Endothelial cell of umbilical vein (primary cell): ENCODE data around the gene DOCK7. TPM values are rescaled to one million over a fixed set of nuclear protein-coding genes. Genes with fewer than 3 reads are reported as not detected.

Source experiments
- BruUV-seq: library from RNA; stranded (reverse); fragments of 400-500 nt; replicated peaks from 2 replicates; lab custom pipeline; 2021; lab: Mats Ljungman, UMichigan
- CTCF ChIA-PET: fragments of 300-600, 350-600 bp; sonication (Branson Sonifier 250); formaldehyde crosslinking; loops from one replicate; lab custom pipeline; 2021; ENCODE audit warnings: antibody characterized with exemption, inconsistent platforms; lab: Charles Lee
- POLR2A ChIA-PET: fragments of 300-600, 350-600 bp; sonication (Branson Sonifier 250); formaldehyde crosslinking; loops from one replicate; lab custom pipeline; 2021; ENCODE audit warnings: antibody characterized with exemption, inconsistent platforms; lab: Charles Lee
- DNase-seq: peaks from one replicate; pipeline ENCODE4 v3.0.0-alpha.2; 2011; ENCODE audit warnings: low read depth, low spot score
- FAIRE-seq: peaks from 2 replicates; lab custom pipeline; 2011; peaks lifted over from hg19 to GRCh38; lab: Jason Lieb, UNC
- H2AFZ ChIP-seq: 2 replicates; pipeline ENCODE4 v1.6.0; 2012; ENCODE audit warnings: low read depth, low read length, control low read depth, inconsistent platforms
- H3K27ac ChIP-seq: 2 replicates; pipeline ENCODE4 v1.5.1; 2011; ENCODE audit warnings: low read depth, mild to moderate bottlenecking, control low read depth, low read length, moderate library complexity; ENCODE audit not compliant: insufficient read depth
- H3K27me3 ChIP-seq, 2 experiments: 2 replicates each; pipeline versions ENCODE4 v1.6.0 to v1.6.1; 2011; ENCODE audit warnings: low read length in 2 of 2, mixed read lengths in 1 of 2; ENCODE audit not compliant: control insufficient read depth in 2 of 2, insufficient read depth in 2 of 2
- H3K36me3 ChIP-seq, 2 experiments: 2 replicates in 1 of 2; 3 replicates in 1 of 2; pipeline ENCODE4 v1.5.1; 2011; ENCODE audit warnings: low read length in 2 of 2, mild to moderate bottlenecking in 1 of 2, moderate library complexity in 1 of 2; ENCODE audit not compliant: control insufficient read depth in 2 of 2, insufficient read depth in 2 of 2; ENCODE audit errors: extremely low read depth in 1 of 2
- H3K4me1 ChIP-seq: 3 replicates; pipeline ENCODE4 v1.5.1; 2011; ENCODE audit warnings: mild to moderate bottlenecking, low read length; ENCODE audit not compliant: control insufficient read depth, insufficient read depth; ENCODE audit errors: extremely low read depth
- H3K4me2 ChIP-seq: 2 replicates; pipeline ENCODE4 v1.6.1; 2011; ENCODE audit warnings: low read length, control low read depth, mixed read lengths; ENCODE audit not compliant: insufficient read depth
- H3K4me3 ChIP-seq, 3 experiments: fragments of 200-600 bp in 1 of 3; sonication (generic), shearing (Covaris generic) in 1 of 3; replicated peaks in 1 of 3; 2 replicates each; pipeline ENCODE4 v1.5.1; 2011 to 2016; ENCODE audit warnings: control low read depth in 3 of 3, low read length in 3 of 3, mild to moderate bottlenecking in 2 of 3, inconsistent platforms in 1 of 3, low read depth in 1 of 3, moderate library complexity in 1 of 3; ENCODE audit not compliant: insufficient read depth in 1 of 3
- H3K79me2 ChIP-seq: 2 replicates; pipeline ENCODE4 v1.6.0; 2012; ENCODE audit warnings: low read length, inconsistent platforms; ENCODE audit not compliant: control insufficient read depth, insufficient read depth
- H3K9ac ChIP-seq: replicated peaks from 2 replicates; pipeline ENCODE3; 2011; ENCODE audit warnings: low read length, control low read depth; ENCODE audit not compliant: insufficient read depth; ENCODE audit errors: extremely low read depth
- H3K9me1 ChIP-seq: replicated peaks from 3 replicates; pipeline ENCODE4 v1.6.0; 2011; ENCODE audit warnings: mild to moderate bottlenecking, low read length; ENCODE audit not compliant: control insufficient read depth, insufficient read depth; ENCODE audit errors: extremely low read depth
- H3K9me3 ChIP-seq: replicated peaks from 2 replicates; pipeline ENCODE4 v1.5.1; 2012; ENCODE audit warnings: low read length, inconsistent platforms; ENCODE audit not compliant: control insufficient read depth, insufficient read depth
- H4K20me1 ChIP-seq: replicated peaks from 2 replicates; pipeline ENCODE3; 2011; ENCODE audit warnings: mild to moderate bottlenecking, low read length; ENCODE audit not compliant: control insufficient read depth, insufficient read depth; ENCODE audit errors: extremely low read depth
- CTCF ChIP-seq, 2 donors: IDR thresholded peaks; 1 replicate in 1 of 2; 2 replicates in 1 of 2; pipeline ENCODE4 v1.5.1; 2011; ENCODE audit warnings: low read length in 2 of 2, mild to moderate bottlenecking in 2 of 2, moderate library complexity in 2 of 2, control low read depth in 1 of 2, inconsistent platforms in 1 of 2, low read depth in 1 of 2; ENCODE audit not compliant: insufficient read depth in 1 of 2; ENCODE audit errors: extremely low read depth in 1 of 2
- EZH2 ChIP-seq: IDR thresholded peaks from 2 replicates; pipeline ENCODE4 v1.6.1; 2012; ENCODE audit warnings: borderline replicate concordance, low read depth, mild to moderate bottlenecking, moderate library complexity, low read length, inconsistent platforms; ENCODE audit not compliant: severe bottlenecking
- FOS ChIP-seq: IDR thresholded peaks from 2 replicates; pipeline ENCODE4 v1.6.1; 2011; ENCODE audit warnings: mild to moderate bottlenecking, low read length, moderate library complexity, borderline replicate concordance; ENCODE audit not compliant: insufficient read depth
- GATA2 ChIP-seq: IDR thresholded peaks from 2 replicates; pipeline ENCODE4 v1.7.0; 2011; ENCODE audit warnings: low read depth, mild to moderate bottlenecking, moderate library complexity, mixed read lengths, low read length; ENCODE audit not compliant: insufficient read length, insufficient read depth
- JUN ChIP-seq: IDR thresholded peaks from 2 replicates; pipeline ENCODE4 v1.6.1; 2011; ENCODE audit warnings: borderline replicate concordance, low read depth; ENCODE audit not compliant: insufficient read length, insufficient read depth
- MAX ChIP-seq: IDR thresholded peaks from 2 replicates; pipeline ENCODE4 v1.6.1; 2011; ENCODE audit not compliant: insufficient read depth, insufficient read length
- MYC ChIP-seq: IDR thresholded peaks from one replicate; pipeline ENCODE4 v1.6.1; 2011; ENCODE audit warnings: mild to moderate bottlenecking, low read depth, low read length
- POLR2A ChIP-seq: IDR thresholded peaks from 2 replicates; pipeline ENCODE4 v1.6.1; 2012; ENCODE audit warnings: low read depth, mild to moderate bottlenecking, control low read depth, low read length
- POLR2AphosphoS5 ChIP-seq: IDR thresholded peaks from 2 replicates; pipeline ENCODE4 v1.6.1; 2012; ENCODE audit warnings: low read depth, mild to moderate bottlenecking, control low read depth, low read length, moderate library complexity; ENCODE audit not compliant: insufficient read depth
- dilution Hi-C: fragments of 300-500 bp; cut with MboI; formaldehyde crosslinking; loops from one replicate; pipeline ENCODE4 v1.15.0; 2019; ENCODE audit warnings: low sequenced_read_pairs; ENCODE audit not compliant: extremely low pct_ligation_motif_present
- intact Hi-C: fragments of 100-400 bp; cut with micrococcal nuclease; formaldehyde crosslinking; loops from one replicate; pipeline ENCODE4 v1.10.0; 2022
- polyA plus RNA-seq, 4 experiments: library from polyadenylated mRNA; depleted of rRNA in 3 of 4; stranded (reverse) in 3 of 4; unstranded in 1 of 4; fragments of >200 nt; gene quantifications; 2 replicates each; pipeline versions ENCODE4 v1.2.1 to v1.2.3, GENCODE V29; 2011 to 2012; ENCODE audit warnings: missing spikeins in 1 of 4
- total RNA-seq: library from RNA; stranded (reverse); gene quantifications from 2 replicates; pipeline ENCODE4 v1.2.3, GENCODE V29; 2021

Gene DOCK7
- total and polyA plus RNA-seq, 2 donors (not counting 3 experiments of a cell fraction or from before 2014, with no cell fraction given), result 9.4 to 31.9 TPM

GRCh38 chr1:62599044-62599443 lies 89.1 kb downstream of the DOCK7 start:
- POLR2A ChIA-PET, result no interaction called here
- Histone ChIP-seq H3K27ac (no peak overlapping the region), H3K36me3 (no peaks in the 10 kb centered on the region), H3K4me3 (no peak overlapping the region), H4K20me1 (no peaks in the 10 kb centered on the region), H3K4me2 (no peak overlapping the region), H3K27me3 (no peaks in the 10 kb centered on the region), H3K9me3 (no peaks in the 10 kb centered on the region), H3K9me1 (no peaks in the 10 kb centered on the region), H3K4me1 (no peaks in the 10 kb centered on the region), H3K79me2 (no peaks in the 10 kb centered on the region), H2AFZ (no peak overlapping the region), H3K9ac (no peak overlapping the region)
- BruUV-seq, result no TSS peak
- dilution Hi-C loops (no loop called here), intact Hi-C loops (no loop called here)
- CTCF ChIA-PET, result no interaction called here
- no peak for TF ChIP-seq GATA2
- TF ChIP-seq MAX, result no peak
- no peak for TF ChIP-seq POLR2A
- no peak for TF ChIP-seq POLR2AphosphoS5
- no peak for TF ChIP-seq FOS
- no peak for TF ChIP-seq MYC
- TF ChIP-seq JUN, result no peak
- TF ChIP-seq EZH2, result no peak
- no peak for TF ChIP-seq CTCF (IDR thresholded peaks at IDR 0.05; ENCODE audit: extremely low read depth in 1 of 2, insufficient read depth in 1 of 2, low read depth in 1 of 2, low read length in 2 of 2)
- FAIRE-seq (no peak), DNase-seq (no peak)
